HepG2 (cell line): ENCODE data around the gene IL17C. TPM values are rescaled to one million over a fixed set of nuclear protein-coding genes. Genes with fewer than 3 reads are reported as not detected.

ENCODE experiments used
- FOXK2 ChIP-seq: fragments of 450-650 bp; IDR thresholded peaks from 2 replicates; pipeline ENCODE4 v1.6.1; 2016
- GPBP1L1 ChIP-seq: sonication (generic); formaldehyde crosslinking; IDR thresholded peaks from 2 replicates; pipeline ENCODE4 v1.5.0; 2020; ENCODE audit warnings: mild to moderate bottlenecking, missing genetic modification reagents
- HNF4A ChIP-seq: sonication (generic); formaldehyde crosslinking; IDR thresholded peaks from 2 replicates; pipeline ENCODE4 v1.4.0; 2020; ENCODE audit warnings: missing genetic modification reagents
- ISX ChIP-seq: sonication (generic); formaldehyde crosslinking; conservative IDR thresholded peaks from 2 replicates; pipeline ENCODE4 v1.5.0; 2020; ENCODE audit warnings: missing genetic modification reagents
- MYNN ChIP-seq: sonication (generic); formaldehyde crosslinking; IDR thresholded peaks from 2 replicates; pipeline ENCODE4 v1.4.0; 2020; ENCODE audit warnings: mild to moderate bottlenecking, low read depth, missing genetic modification reagents
- NFKB2 ChIP-seq: sonication (generic); formaldehyde crosslinking; IDR thresholded peaks from 2 replicates; pipeline ENCODE4 v1.4.0; 2020; ENCODE audit warnings: missing genetic modification reagents, borderline replicate concordance
- PLSCR1 ChIP-seq: sonication (generic); formaldehyde crosslinking; IDR thresholded peaks from 2 replicates; pipeline ENCODE4 v1.5.0; 2020; ENCODE audit warnings: missing genetic modification reagents, mild to moderate bottlenecking, borderline replicate concordance
- PRDM4 ChIP-seq: sonication (generic); formaldehyde crosslinking; IDR thresholded peaks from 2 replicates; pipeline ENCODE4 v1.9.0; 2021; ENCODE audit warnings: missing genetic modification reagents, borderline replicate concordance
- ZBED4 ChIP-seq: sonication (generic); formaldehyde crosslinking; IDR thresholded peaks from 2 replicates; pipeline ENCODE4 v1.4.0; 2020; ENCODE audit warnings: missing genetic modification reagents, borderline replicate concordance
- ZFP37 ChIP-seq: sonication (generic); formaldehyde crosslinking; IDR thresholded peaks from 2 replicates; pipeline ENCODE4 v1.4.0; 2020; ENCODE audit warnings: missing genetic modification reagents, borderline replicate concordance
- ZNF180 ChIP-seq: sonication (generic); formaldehyde crosslinking; IDR thresholded peaks from 2 replicates; pipeline ENCODE4 v1.4.0; 2020; ENCODE audit warnings: low read depth, missing genetic modification reagents, borderline replicate concordance
- ZNF329 ChIP-seq: sonication (generic); formaldehyde crosslinking; IDR thresholded peaks from 2 replicates; pipeline ENCODE4 v1.9.0; 2021; ENCODE audit warnings: low read depth, mild to moderate bottlenecking, missing genetic modification reagents
- ZNF335 ChIP-seq: sonication (generic); formaldehyde crosslinking; IDR thresholded peaks from 2 replicates; pipeline ENCODE4 v1.4.0; 2020; ENCODE audit warnings: missing genetic modification reagents
- ZNF484 ChIP-seq: sonication (generic); formaldehyde crosslinking; IDR thresholded peaks from 2 replicates; pipeline ENCODE4 v1.5.1; 2020; ENCODE audit warnings: mild to moderate bottlenecking, low read depth, missing genetic modification reagents, borderline replicate concordance
- ZNF609 ChIP-seq: sonication (generic); formaldehyde crosslinking; IDR thresholded peaks from 2 replicates; pipeline ENCODE4 v1.4.0; 2020; ENCODE audit warnings: mild to moderate bottlenecking, missing genetic modification reagents, borderline replicate concordance
- ZNF850 ChIP-seq: sonication (generic); formaldehyde crosslinking; conservative IDR thresholded peaks from 2 replicates; pipeline ENCODE4 v1.9.0; 2021; ENCODE audit warnings: mild to moderate bottlenecking, missing genetic modification reagents
- polyA plus RNA-seq, 8 experiments: library from polyadenylated mRNA; depleted of rRNA in 3 of 8; stranded (reverse) in 7 of 8; unstranded in 1 of 8; fragments of >200 nt; fragmentation: Illumina TruSeq in 4 of 8; extraction: Trizol in 4 of 8; gene quantifications; 2 replicates each; pipeline versions ENCODE4 v1.2.1 to v1.2.3, GENCODE V29; 2011 to 2016; ENCODE audit warnings: low read depth in 4 of 8, missing spikeins in 1 of 8, mixed read lengths in 1 of 8; ENCODE audit not compliant: insufficient read depth in 1 of 8
- total RNA-seq, 5 experiments: library from RNA; depleted of rRNA; stranded (reverse); fragments of >200 nt; fragmentation: Illumina TruSeq; extraction: Trizol; gene quantifications; 2 replicates each; pipeline ENCODE4 v1.2.3, GENCODE V29; 2016; ENCODE audit warnings: low read depth in 1 of 5

The IL17C gene
- total and polyA plus RNA-seq, 2 of the 13 experiments (the other 11 are each of a cell fraction or from before 2014, with no cell fraction given): not detected

DNA sequence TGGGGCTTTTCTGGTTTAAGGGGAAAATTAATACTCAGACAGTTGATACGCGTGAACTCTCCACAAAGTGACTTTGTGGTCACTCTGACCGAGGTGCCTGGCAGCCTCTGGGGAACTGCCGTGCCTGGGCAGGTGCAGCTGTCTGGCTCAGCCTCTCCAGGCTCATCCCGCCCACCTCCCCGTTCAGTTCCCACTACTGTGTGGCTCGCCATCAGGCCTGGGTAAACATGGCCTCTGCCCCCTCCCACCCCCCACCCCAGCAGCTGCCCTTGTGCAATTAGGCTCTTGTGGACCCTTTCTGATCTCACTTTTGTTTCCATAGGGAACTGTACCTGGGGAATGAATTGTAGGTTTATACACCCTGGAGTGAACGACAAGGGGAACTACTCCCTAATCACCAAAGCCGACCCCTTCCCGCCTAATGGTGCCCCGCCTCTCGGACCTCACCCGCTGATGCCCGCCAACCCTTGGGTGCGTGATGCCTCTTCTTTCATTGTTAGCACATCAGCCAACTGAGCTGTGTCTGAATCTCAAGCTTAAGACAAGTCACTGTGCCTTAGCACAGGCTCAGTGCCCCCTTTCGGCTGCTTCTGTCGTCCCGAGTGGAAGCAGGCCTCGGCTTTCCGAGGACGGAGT, 40.4 kb upstream of the IL17C start (continued):
- TF ChIP-seq GPBP1L1 (CRISPR knock-in tag): no peak
- TF ChIP-seq ZFP37 (CRISPR knock-in tag): no peak
- TF ChIP-seq NFKB2 (CRISPR knock-in tag): 0 out of 2 replicates have a peak, but pooled peaks have one; percentile 33
- TF ChIP-seq ZNF180: no peak
- TF ChIP-seq ZNF850 (CRISPR knock-in tag): no peak
- TF ChIP-seq ZBED4 (CRISPR knock-in tag): no peak
- no peak for TF ChIP-seq ZNF329 (CRISPR knock-in tag)
- TF ChIP-seq HNF4A (CRISPR knock-in tag): peak; percentile 89
- TF ChIP-seq FOXK2: no peak
- TF ChIP-seq PLSCR1 (CRISPR knock-in tag): no peak
- no peak for TF ChIP-seq MYNN (CRISPR knock-in tag)
- TF ChIP-seq ZNF484 (CRISPR knock-in tag): no peak
- no peak for TF ChIP-seq PRDM4 (CRISPR knock-in tag)
- no peak for TF ChIP-seq ISX (CRISPR knock-in tag)
- TF ChIP-seq ZNF335 (CRISPR knock-in tag): no peak
- TF ChIP-seq ZNF609 (CRISPR knock-in tag): peak; percentile 80
